ENCODE measurements around the gene CKS2. TPM values are rescaled to one million over a fixed set of nuclear protein-coding genes. Genes with fewer than 3 reads are reported as not detected.

CKS2 gene
- polyA plus RNA-seq, 1 experiment: 128 TPM

GRCh38 chr9:89317282-89317681 lies 6.3 kb downstream of the CKS2 start:
- Histone ChIP-seq H3K36me3 (ENCODE audit: control insufficient read depth, insufficient read depth, low read length) (no peaks in the 10 kb centered on the region), H3K4me3 (ENCODE audit: low read depth, low read length) (no peak overlapping the region), H3K27me3 (ENCODE audit: control insufficient read depth, insufficient read depth, low read length) (no peaks in the 10 kb centered on the region)
- ChIA-PET POLR2A (no interaction called here), CTCF (no interaction called here)
- no peak for TF ChIP-seq CTCF (IDR thresholded peaks at IDR 0.05; ENCODE audit: insufficient read depth, low read depth, low read length)
- no peak for DNase-seq (ENCODE audit: low read depth)

- no peaks in the 10 kb centered on the region for H3K27me3 ChIP-seq (ENCODE audit: control insufficient read depth, insufficient read depth, low read length)
- peak; percentile 78 for TF ChIP-seq CTCF (IDR thresholded peaks at IDR 0.05; ENCODE audit: insufficient read depth, low read depth, low read length)
- peak; percentile 87 for DNase-seq (ENCODE audit: low read depth)
- H3K36me3 ChIP-seq (ENCODE audit: control insufficient read depth, insufficient read depth, low read length): no peaks in the 10 kb centered on the region
- peak within 1 kb of the TSS; percentile 77 for H3K4me3 ChIP-seq (ENCODE audit: low read depth, low read length)
- ChIA-PET CTCF (interaction anchor here (0.6 to 9.0 kb wide), 6 partner anchors 14 to 238 kb away, joined by 3 to 45 read pairs (median 3); no protein-coding TSS in a partner anchor), POLR2A (no interaction called here)
These were observed 7.4 kb downstream of the CKS2 start, which contains the start of gene SECISBP2 for GRCh38 chr9:89318123-89319014. SECISBP2 (plus strand) TSS chr9:89318500; CDS start chr9:89318577, 77 bp downstream.

GRCh38 chr9:89319015-89319905 lies 8.3 kb downstream of the CKS2 start:
- POLR2A ChIA-PET: no interaction called here

GRCh38 chr9:89323390-89323789 lies 12.4 kb downstream of the CKS2 start:
- no peak for DNase-seq (ENCODE audit: low read depth)
- POLR2A ChIA-PET: no interaction called here
- H3K36me3 ChIP-seq (ENCODE audit: control insufficient read depth, insufficient read depth, low read length): no peaks in the 10 kb centered on the region

More at GRCh38 chr9:89319015-89319905, 8.3 kb downstream of the CKS2 start:
- peak overlapping the region; percentile 77 for H3K4me3 ChIP-seq (ENCODE audit: low read depth, low read length)
- no peaks in the 10 kb centered on the region for H3K36me3 ChIP-seq (ENCODE audit: control insufficient read depth, insufficient read depth, low read length)
- TF ChIP-seq CTCF (IDR thresholded peaks at IDR 0.05; ENCODE audit: insufficient read depth, low read depth, low read length): no peak
- no peaks in the 10 kb centered on the region for H3K27me3 ChIP-seq (ENCODE audit: control insufficient read depth, insufficient read depth, low read length)
- CTCF ChIA-PET: interaction anchor here (0.6 to 9.0 kb wide), 6 partner anchors 13 to 237 kb away, joined by 3 to 45 read pairs (median 3); no protein-coding TSS in a partner anchor
- no peak for DNase-seq (ENCODE audit: low read depth)

More at GRCh38 chr9:89323390-89323789, 12.4 kb downstream of the CKS2 start:
- Histone ChIP-seq H3K4me3 (ENCODE audit: low read depth, low read length) (no peak overlapping the region), H3K27me3 (ENCODE audit: control insufficient read depth, insufficient read depth, low read length) (no peaks in the 10 kb centered on the region)
- no peak for TF ChIP-seq CTCF (IDR thresholded peaks at IDR 0.05; ENCODE audit: insufficient read depth, low read depth, low read length)
- CTCF ChIA-PET: interaction anchor here (0.6 to 9.0 kb wide), 4 partner anchors 12 to 226 kb away, joined by 3 to 45 read pairs (median 3); no protein-coding TSS in a partner anchor
